ENCODE results near the gene VAT1L.
"Not testable (repeated sequence)": the region's sequence is repeated elsewhere in the genome, so short reads cannot be mapped to it uniquely, and the experiment has no call there.

VAT1L gene

GRCh38 chr16:77955127-77955526 lies 166.8 kb downstream of the VAT1L start:
- DNase-seq (ENCODE audit: low spot score), result no peak

DNA sequence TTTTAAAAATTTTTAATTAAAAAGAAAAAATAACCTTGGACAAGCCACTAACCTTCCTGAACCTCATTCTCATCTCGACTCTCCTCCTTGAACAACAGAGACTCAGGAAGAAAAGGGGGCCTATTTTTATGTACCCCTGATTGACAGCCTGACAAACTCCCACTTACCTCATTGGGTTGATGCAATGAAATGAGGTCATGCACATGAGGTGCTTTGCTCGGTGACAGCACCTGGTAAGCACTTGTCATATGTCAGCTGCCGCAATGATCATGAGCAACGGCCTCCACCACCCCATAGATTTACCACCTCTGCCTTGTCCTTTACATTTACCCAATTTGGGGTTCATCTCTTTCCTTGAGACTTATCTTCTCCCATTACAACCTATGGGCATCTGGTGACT lies 167.9 kb downstream of the VAT1L start:
- no peak for DNase-seq (ENCODE audit: low spot score)

DNA sequence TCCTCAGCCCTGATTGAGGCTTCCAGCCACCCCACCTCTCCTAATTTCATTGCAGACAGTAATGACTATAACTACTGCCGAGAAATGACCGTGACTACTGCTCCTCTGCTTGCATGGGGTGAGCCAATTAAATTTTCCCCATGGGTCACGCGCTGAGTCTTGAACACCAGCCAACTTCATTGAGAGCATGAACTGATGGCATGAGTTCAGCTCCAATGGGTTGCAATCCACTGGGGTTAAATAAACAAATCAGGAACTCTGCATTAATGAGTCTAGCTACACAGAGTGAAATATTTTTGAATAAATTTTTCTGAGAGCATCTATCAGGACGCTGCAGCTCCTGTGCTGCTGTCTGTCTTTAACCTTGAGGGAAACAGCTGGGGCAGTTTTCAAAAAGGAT lies 172.4 kb downstream of the VAT1L start:
- DNase-seq (ENCODE audit: low spot score), result no peak

GRCh38 chr16:77961814-77962213 lies 173.4 kb downstream of the VAT1L start:
- no peak for DNase-seq (ENCODE audit: low spot score)

DNA sequence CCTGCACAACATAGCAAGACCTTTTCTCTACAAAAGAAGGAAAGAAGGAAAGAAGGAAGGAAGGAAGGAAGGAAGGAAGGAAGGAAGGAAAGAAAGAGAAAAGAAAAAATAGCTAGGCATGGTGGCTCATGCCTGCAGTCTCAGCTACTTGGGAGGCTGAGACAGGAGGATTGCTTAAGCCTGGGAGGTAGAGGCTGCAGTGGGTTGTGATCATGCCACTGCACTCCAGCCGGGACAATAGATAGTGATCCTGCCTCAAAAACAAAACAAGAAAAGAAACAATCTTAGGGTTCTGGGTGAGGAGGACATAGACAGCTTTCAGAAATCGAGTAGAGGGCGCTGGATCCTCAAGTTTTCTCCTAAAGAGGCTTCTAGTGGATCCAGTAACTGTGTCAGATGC lies 174.3 kb downstream of the VAT1L start:
- DNase-seq (ENCODE audit: low spot score), result no peak

GRCh38 chr16:77963185-77964044 lies 175.1 kb downstream of the VAT1L start:
- no peak for DNase-seq (ENCODE audit: low spot score)

GRCh38 chr16:77965346-77965745 lies 177.0 kb downstream of the VAT1L start:
- DNase-seq (ENCODE audit: low spot score), result no peak

DNA sequence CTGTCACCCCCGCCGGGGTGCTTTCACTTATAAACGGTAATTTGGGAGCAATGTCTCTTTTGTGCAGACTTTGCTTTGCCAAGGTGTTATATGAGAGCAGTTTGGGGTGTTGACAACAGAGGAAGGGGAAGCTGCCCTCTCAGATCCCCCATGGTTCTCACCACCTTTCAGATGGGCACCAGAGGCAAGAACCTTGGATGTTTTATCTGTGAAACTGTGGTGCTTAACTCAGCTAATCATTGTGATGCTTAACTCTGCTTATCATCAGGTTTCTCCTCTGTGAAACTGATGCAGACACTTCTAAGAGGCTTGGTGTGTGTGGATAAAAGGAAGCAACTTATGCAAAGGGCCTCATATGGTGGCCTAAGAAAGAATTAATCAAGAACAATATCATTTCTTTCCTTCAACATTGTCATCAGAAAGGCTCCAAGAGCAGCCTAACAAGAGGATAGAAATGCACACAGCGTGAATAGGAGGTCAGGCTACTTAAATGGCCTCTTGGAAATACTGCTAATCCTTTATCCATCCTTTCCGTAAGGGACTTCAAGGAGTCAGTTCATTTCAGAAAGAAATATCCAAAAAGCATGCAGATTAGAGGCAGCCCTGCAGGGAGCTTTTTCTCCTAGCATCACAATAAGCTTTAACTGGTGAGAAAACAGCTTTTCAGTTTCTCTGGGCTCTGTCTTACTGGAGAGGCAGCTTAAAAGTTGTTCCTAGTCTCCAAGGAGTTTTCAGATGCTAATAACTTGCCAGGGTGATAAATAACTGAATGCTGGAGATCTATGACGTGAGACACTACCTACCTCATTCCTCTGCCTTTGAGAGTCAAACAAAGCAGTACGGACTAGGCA lies 178.9 kb downstream of the VAT1L start:
- no peak for DNase-seq (ENCODE audit: low spot score)

- DNase-seq (ENCODE audit: low spot score), result no peak
These were observed 181.5 kb downstream of the VAT1L start for GRCh38 chr16:77969861-77970260.

GRCh38 chr16:77970371-77970770 lies 182.0 kb downstream of the VAT1L start:
- DNase-seq (ENCODE audit: low spot score), result no peak

DNA sequence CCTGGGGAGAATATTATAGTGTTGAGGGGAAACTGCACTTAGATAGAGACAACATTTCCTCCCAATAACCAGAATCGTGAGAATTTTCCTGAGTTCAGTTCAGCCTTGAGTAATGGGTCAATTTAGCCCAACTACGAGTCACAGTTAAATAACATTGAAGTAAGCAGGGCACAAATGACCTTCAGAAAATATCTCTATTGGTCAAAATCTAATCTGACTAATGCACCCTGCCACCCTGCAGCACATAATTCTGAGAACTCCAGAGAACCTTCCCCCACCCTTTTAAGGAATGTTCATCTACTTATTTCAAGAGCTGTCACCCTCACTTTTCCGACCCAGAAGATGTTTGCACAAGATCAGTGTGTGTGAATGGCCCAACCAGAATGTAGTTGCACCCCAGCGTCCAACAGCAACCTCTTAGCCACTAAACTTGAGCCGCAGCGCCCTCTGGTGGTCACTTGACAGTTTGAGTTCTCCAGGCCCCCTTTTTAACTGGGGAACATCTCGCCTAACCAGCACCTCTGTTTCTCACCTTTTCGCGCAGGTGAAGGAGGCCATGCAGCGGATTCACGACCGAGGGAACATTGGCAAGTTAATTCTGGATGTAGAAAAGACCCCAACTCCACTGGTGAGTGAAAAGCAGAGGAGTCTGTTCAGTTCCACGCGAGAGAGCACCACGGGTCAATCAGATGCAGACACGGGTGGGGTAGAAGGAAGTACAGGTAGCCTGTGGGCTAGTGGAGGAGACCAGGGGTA lies 183.1 kb downstream of the VAT1L start:
- peak; percentile 59 for DNase-seq (ENCODE audit: low spot score)

GRCh38 chr16:77972062-77972392 lies 183.7 kb downstream of the VAT1L start:
- no peak for DNase-seq (ENCODE audit: low spot score)

DNA sequence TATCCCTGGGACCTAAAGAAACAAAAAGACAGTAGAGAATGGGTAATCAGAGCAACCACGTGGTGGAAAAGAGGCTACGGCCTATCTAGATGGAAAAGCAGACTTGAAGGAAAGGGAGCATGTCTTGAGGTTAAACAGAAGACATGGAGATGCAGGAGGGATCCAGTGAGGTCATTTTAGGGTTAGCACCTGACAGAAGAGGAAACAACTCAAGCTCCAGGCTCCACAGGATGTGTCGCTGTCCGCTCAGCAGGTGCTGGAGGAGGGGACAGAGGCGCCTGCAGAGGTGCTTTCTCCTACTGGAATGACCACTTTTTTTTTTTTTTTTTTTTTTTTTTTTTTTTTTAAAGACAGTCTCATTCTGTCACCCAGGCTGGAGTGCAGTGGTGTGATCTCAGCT lies 186.5 kb downstream of the VAT1L start:
- DNase-seq (ENCODE audit: low spot score), result no peak

DNA sequence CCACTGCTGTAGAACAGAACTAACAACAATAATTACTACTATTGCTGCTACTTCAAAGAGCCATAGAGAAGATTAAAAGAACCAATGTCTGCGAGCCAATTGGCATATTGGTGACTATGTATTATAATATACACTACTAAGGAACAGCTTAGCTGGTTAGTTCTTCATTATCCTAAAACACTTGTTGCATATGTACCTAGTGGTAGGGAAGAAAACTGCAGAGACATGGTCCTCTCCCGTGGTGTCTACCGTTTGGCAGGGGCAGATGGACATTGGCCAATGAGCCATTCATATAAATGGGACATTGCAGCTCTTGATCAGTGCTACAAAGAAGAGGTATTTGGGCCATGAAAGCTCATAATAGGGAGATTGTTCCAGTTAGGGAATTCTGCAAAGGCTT lies 187.6 kb downstream of the VAT1L start:
- no peak for DNase-seq (ENCODE audit: low spot score)

- DNase-seq (ENCODE audit: low spot score), result no peak
These were observed 189.0 kb downstream of the VAT1L start for GRCh38 chr16:77977339-77977738.

DNA sequence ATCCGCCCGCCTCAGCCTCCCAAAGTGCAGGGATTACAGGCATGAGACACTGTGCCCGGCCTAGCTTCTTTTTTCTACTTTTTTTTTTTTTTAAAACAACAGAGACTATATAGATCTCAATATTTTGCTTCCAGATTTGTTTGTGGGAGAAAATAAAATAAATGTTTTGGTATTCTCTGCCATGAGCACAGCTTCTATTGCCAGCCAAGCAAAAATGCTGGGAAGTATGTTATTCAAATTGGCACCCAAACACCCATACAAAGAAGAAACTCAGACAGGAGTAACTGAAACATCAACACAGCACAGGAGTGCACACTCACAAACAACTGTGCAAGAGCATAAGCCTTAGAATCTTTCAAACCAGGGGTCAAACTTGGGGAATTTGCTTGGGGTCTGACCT lies 196.7 kb downstream of the VAT1L start:
- DNase-seq (ENCODE audit: low spot score), result no peak

DNA sequence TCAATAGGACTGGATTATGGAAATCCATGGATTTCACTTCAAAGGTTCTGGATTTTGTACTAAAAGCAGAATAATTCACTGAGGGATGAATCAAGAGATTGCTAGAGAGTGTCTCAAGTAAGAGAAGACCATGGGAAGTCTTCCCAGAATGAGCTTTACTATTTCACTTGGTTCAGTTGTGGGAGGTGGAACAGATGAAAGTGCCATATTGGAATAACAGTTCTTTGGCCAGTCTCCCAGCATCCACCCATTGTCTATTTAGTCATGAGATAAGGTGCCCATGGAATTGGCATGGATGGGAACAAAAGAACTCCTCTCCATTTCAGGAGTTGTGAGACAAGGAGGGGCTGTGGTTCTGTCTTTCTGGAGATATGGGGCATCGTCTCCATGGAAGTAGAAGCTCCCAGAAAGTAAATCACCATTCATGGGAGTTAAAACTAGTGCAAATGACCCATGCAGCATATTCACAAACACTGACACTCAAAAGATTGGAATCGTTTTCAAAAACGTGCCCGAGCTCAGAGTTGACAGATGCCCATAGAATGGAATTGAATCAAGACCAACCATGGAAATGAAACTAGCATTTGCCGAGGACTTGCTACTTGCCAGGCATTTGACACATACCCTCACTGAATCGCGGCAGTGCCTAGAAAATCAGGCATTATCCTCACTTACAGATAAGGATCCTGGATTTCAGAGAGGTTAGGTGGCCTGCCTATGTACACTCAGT lies 197.8 kb downstream of the VAT1L start:
- DNase-seq (ENCODE audit: low spot score), result no peak

GRCh38 chr16:77987810-77988209 lies 199.4 kb downstream of the VAT1L start:
- DNase-seq (ENCODE audit: low spot score), result no peak

GRCh38 chr16:77989846-77990245 lies 201.5 kb downstream of the VAT1L start:
- DNase-seq (ENCODE audit: low spot score), result no peak

DNA sequence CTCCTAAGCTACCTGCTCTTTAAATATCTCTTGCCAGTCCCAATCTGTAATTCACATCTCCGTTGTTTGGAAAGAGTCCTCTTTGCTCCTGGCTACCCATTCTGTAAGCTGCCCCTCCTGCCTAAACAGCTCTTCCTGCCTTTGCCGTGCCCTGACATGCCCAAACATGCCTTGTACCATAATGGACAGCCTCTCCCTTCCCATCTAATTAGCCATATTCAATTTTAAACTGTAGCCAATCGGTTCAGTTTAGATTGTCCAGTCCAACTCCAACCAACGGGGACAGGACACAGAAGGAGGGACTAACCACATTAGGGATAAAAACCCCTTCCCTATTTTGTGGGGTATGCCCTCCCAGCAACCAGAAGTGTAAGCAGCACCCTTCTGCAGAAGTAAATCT lies 203.3 kb downstream of the VAT1L start:
- DNase-seq (ENCODE audit: low spot score), result no peak

GRCh38 chr16:77992381-77992780 lies 204.0 kb downstream of the VAT1L start:
- not testable (repeated sequence) for DNase-seq (ENCODE audit: low spot score)
